Measurements from ENCODE around the gene CCDC51.

- TF ChIP-seq POLR2A (IDR thresholded peaks at IDR 0.05; ENCODE audit: low read depth, low read length) (no peak), POLR2AphosphoS5 (IDR thresholded peaks at IDR 0.05; ENCODE audit: low read depth, low read length) (no peak), TAF1 (IDR thresholded peaks at IDR 0.05; ENCODE audit: borderline replicate concordance, low read depth, low read length) (no peak)
These were observed 15.8 kb downstream of the CCDC51 start for GRCh38 chr3:48423883-48424695.
